Sigmoid colon (tissue), 7 donors: ENCODE data around the gene MEOX2. TPM values are rescaled to one million over a fixed set of nuclear protein-coding genes. Genes with fewer than 3 reads are reported as not detected.

Experiments
- DNase-seq: peaks from one replicate; pipeline ENCODE4 v3.0.0-alpha.2; 2019
- H3K27ac ChIP-seq, 4 donors: fragments of 200-600 bp; sonication (generic); one replicate each; pipeline ENCODE4 v1.5.1; 2016 to 2019; ENCODE audit warnings: mild to moderate bottlenecking in 1 of 4
- H3K27me3 ChIP-seq, 3 donors: fragments of 200-600 bp; sonication (generic); one replicate each; pipeline ENCODE4 v1.5.1; 2019; ENCODE audit warnings: mild to moderate bottlenecking in 1 of 3
- H3K36me3 ChIP-seq, 4 donors: fragments of 200-600 bp; sonication (generic); one replicate each; pipeline ENCODE4 v1.5.1; 2016 to 2019
- H3K4me1 ChIP-seq, 4 donors: fragments of 200-600 bp; sonication (generic); one replicate each; pipeline ENCODE4 v1.5.1; 2017 to 2019
- H3K4me3 ChIP-seq, 4 donors: fragments of 200-600 bp; sonication (generic); one replicate each; pipeline ENCODE4 v1.5.1; 2017 to 2019; ENCODE audit warnings: mild to moderate bottlenecking in 2 of 4, moderate library complexity in 1 of 4
- H3K9me3 ChIP-seq, 4 donors: fragments of 200-600 bp in 3 of 4; sonication (generic) in 3 of 4; one replicate each; pipeline versions ENCODE4 v1.5.1 to v1.6.1; 2013 to 2019
- EP300 ChIP-seq, 4 donors: sonication (generic); formaldehyde crosslinking; IDR thresholded peaks; one replicate each; pipeline ENCODE4 v1.6.1; 2017; ENCODE audit warnings: antibody characterized with exemption in 4 of 4
- POLR2A ChIP-seq, 2 donors: fragments of 450-650 bp; IDR thresholded peaks; one replicate each; pipeline ENCODE4 v1.6.1; 2016; ENCODE audit warnings: antibody characterized with exemption in 2 of 2, mild to moderate bottlenecking in 2 of 2, moderate library complexity in 2 of 2
- POLR2AphosphoS5 ChIP-seq, 4 donors: sonication (generic); formaldehyde crosslinking; IDR thresholded peaks; one replicate each; pipeline ENCODE4 v1.6.1; 2017; ENCODE audit warnings: antibody characterized with exemption in 4 of 4
- WGBS, 2 donors: extraction: QIAGEN DNeasy Blood & Tissue Kit; methylation state at CpG; one replicate each; pipeline ENCODE4 v1.1.7; 2013; 5-methylcytosine and 5-hydroxymethylcytosine counted together
- intact Hi-C: fragments of 100-400 bp; cut with DNase I; formaldehyde crosslinking; loops from one replicate; pipeline ENCODE4 v1.15.1; 2023
- polyA plus RNA-seq, 3 donors: library from polyadenylated mRNA; stranded (reverse); fragments of 200-250 nt; gene quantifications; one replicate each; pipeline ENCODE4 v1.2.3, GENCODE V29; 2013
- total RNA-seq, 4 donors: library from RNA; depleted of rRNA; stranded (reverse); fragments of >200 nt; gene quantifications; one replicate each; pipeline ENCODE4 v1.1.0, GENCODE V29; 2016
- TF ChIP-seq, protein P1 (sequence below), 4 experiments: fragments of 450-650 bp in 3 of 4; fragments of 200-600 bp in 1 of 4; IDR thresholded peaks; one replicate each; pipeline ENCODE4 v1.5.1; 2016 to 2019; ENCODE audit warnings: antibody characterized with exemption in 4 of 4, mild to moderate bottlenecking in 3 of 4, moderate library complexity in 2 of 4
- donor health status: healthy with polysubstance abuse.
- donor health status: Bipolar disorder and iron deficiency.
- donor health status: healthy.

MEOX2 gene
- total and polyA plus RNA-seq, 7 donors: 0.23 to 9.7 (median 1.6) TPM

DNA sequence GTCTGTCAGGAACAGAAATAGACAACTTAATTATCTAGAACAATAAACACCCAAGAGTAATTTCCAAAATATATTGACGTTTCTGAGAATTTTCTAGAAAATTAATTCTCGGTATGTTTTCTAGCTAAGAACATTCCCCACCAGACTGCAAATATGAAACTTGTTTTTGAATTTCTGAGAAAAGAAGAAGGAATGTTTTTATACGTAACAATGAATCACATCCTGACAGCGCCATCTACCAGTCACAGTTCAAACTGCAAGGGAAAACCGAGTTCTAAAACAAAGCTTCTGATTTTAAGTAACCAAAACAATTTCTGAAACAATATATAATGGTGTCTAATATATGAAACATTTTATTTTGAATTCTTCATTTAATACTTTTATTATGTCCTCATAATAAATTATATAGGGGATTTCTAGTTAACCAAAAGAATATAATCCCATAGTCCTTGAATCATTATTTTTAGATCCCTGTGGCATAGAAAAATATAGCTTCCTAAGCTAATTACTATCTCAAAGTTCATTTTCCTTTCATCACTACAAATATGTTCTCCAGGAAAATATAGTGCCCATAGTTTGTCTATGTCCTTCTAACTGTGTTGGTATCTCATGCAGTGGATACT, 34.5 kb upstream of the MEOX2 start:
- TF ChIP-seq POLR2A (IDR thresholded peaks at IDR 0.05): no peak
- TF ChIP-seq, protein P1, sequence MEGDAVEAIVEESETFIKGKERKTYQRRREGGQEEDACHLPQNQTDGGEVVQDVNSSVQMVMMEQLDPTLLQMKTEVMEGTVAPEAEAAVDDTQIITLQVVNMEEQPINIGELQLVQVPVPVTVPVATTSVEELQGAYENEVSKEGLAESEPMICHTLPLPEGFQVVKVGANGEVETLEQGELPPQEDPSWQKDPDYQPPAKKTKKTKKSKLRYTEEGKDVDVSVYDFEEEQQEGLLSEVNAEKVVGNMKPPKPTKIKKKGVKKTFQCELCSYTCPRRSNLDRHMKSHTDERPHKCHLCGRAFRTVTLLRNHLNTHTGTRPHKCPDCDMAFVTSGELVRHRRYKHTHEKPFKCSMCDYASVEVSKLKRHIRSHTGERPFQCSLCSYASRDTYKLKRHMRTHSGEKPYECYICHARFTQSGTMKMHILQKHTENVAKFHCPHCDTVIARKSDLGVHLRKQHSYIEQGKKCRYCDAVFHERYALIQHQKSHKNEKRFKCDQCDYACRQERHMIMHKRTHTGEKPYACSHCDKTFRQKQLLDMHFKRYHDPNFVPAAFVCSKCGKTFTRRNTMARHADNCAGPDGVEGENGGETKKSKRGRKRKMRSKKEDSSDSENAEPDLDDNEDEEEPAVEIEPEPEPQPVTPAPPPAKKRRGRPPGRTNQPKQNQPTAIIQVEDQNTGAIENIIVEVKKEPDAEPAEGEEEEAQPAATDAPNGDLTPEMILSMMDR (IDR thresholded peaks at IDR 0.05): peak; percentile 25 to 72 (median 52)
- no peak for TF ChIP-seq EP300 (IDR thresholded peaks at IDR 0.05)
- no peak for TF ChIP-seq POLR2AphosphoS5 (IDR thresholded peaks at IDR 0.05)
- WGBS, 2 donors: 32 to 54% methylated on average over 5 of the region's 5 CpGs
- Histone ChIP-seq H3K27ac (no peak overlapping the region), H3K4me1 (no peaks in the 10 kb centered on the region), H3K9me3 (no peaks in the 10 kb centered on the region), H3K36me3 (no peaks in the 10 kb centered on the region), H3K4me3 (no peak overlapping the region), H3K27me3 (no peaks in the 10 kb centered on the region)
- DNase-seq: peak; percentile 66
- intact Hi-C loops: loop anchor here (10.0 kb wide), 2 partner anchors 354 to 416 kb away; no protein-coding TSS in a partner anchor

DNA sequence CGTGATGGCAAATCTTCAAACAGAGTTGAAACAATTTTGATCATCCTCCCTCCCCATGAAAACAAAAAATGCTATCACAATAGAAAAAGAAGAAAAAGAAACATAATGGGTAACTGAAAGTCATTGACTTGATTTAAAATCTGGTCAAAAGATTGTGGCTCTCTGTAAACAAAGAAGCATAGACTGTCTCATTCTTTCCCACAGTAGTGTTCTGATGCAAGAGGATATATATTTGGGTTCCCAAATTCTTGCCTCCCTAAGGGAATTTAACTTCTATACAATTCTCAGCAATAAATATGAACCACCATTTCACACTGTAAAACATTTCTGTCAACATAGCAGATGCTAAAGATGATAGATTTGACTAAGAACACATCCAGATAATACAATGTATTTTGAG, 32.8 kb upstream of the MEOX2 start:
- DNase-seq: no peak
- H3K4me1 ChIP-seq: no peaks in the 10 kb centered on the region
- no peaks in the 10 kb centered on the region for H3K9me3 ChIP-seq
- no peaks in the 10 kb centered on the region for H3K27me3 ChIP-seq
- WGBS, 2 donors: 76 to 82% methylated on average over 1 of the region's 1 CpG
- intact Hi-C loops: no loop called here
- no peak overlapping the region for H3K4me3 ChIP-seq
- H3K27ac ChIP-seq: no peak overlapping the region
- no peak for TF ChIP-seq POLR2A (IDR thresholded peaks at IDR 0.05)
- TF ChIP-seq, protein P1 (IDR thresholded peaks at IDR 0.05): no peak
- no peak for TF ChIP-seq POLR2AphosphoS5 (IDR thresholded peaks at IDR 0.05)
- no peak for TF ChIP-seq EP300 (IDR thresholded peaks at IDR 0.05)
- no peaks in the 10 kb centered on the region for H3K36me3 ChIP-seq

DNA sequence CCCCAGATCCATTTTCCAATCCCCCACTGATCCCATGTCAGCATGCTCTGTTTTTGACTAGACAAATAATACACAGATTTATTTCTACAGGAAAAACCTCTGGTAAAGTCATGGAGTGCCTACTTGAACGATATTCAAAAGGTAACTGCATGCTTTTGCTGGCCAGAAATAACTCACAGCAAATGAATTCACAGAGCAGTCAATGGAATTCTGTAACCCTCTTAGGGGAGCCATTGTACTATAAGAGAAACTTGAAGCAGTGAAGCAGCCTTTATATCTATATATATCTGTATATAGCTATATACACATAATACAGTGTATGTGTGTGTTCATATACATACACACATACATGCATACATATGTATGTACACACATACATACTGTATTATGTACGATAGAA, 29.0 kb upstream of the MEOX2 start:
- Histone ChIP-seq H3K4me1 (no peaks in the 10 kb centered on the region), H3K27ac (no peak overlapping the region), H3K9me3 (no peaks in the 10 kb centered on the region), H3K36me3 (no peaks in the 10 kb centered on the region), H3K27me3 (no peaks in the 10 kb centered on the region), H3K4me3 (no peak overlapping the region)
- WGBS, 2 donors: 79 to 83% methylated on average over 2 of the region's 2 CpGs
- TF ChIP-seq POLR2AphosphoS5 (IDR thresholded peaks at IDR 0.05) (no peak), EP300 (IDR thresholded peaks at IDR 0.05) (no peak), POLR2A (IDR thresholded peaks at IDR 0.05) (no peak)
- TF ChIP-seq, protein P1 (IDR thresholded peaks at IDR 0.05): no peak
- no peak for DNase-seq
- intact Hi-C loops: no loop called here

DNA sequence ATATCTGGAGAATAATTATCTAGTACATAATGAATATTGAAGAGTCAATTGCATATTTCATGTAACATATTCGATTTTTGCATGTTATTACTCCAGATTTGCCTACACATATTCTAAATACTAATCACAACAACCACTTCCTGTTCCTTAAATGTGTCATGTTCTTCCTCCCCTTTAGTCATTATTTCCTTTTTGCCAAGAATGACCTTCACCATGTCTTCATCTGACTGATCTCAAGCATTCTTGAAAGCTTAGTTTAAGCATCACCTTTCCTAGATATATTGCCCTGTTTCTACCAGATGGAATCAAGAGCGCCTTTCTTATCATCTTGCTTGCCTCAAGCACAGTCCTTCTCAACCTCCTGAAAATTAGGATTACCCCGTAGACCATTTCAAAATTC, 23.5 kb upstream of the MEOX2 start:
- WGBS, 2 donors: 77 to 85% methylated on average over 3 of the region's 3 CpGs
- no peaks in the 10 kb centered on the region for H3K27me3 ChIP-seq
- no peaks in the 10 kb centered on the region for H3K9me3 ChIP-seq
- no peak overlapping the region for H3K4me3 ChIP-seq
- intact Hi-C loops: no loop called here
- no peaks in the 10 kb centered on the region for H3K4me1 ChIP-seq
- DNase-seq: no peak
- TF ChIP-seq EP300 (IDR thresholded peaks at IDR 0.05): no peak
- no peak for TF ChIP-seq POLR2A (IDR thresholded peaks at IDR 0.05)
- no peak for TF ChIP-seq POLR2AphosphoS5 (IDR thresholded peaks at IDR 0.05)
- TF ChIP-seq, protein P1 (IDR thresholded peaks at IDR 0.05): no peak
- no peak overlapping the region for H3K27ac ChIP-seq
- H3K36me3 ChIP-seq: no peaks in the 10 kb centered on the region

DNA sequence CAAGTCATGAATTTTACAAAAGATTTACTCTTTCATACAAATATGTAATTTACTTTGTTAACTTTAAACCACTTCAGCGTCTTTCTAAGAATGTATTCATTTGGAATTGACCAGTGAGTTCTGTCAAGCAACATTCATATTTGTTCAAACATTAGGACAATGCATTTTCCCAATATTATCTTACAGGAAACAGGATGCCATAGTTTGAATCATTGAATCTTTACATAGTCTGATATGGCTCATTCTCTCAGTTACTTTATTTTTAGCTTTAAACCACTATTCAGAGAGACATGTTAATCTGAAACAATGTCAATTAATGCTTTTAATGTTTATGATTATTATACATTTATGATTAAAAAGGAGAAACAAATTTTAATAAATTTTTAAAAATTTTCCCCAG, 21.1 kb upstream of the MEOX2 start:
- 78 to 82% methylated on average over 1 of the region's 1 CpG for WGBS, 2 donors
- Histone ChIP-seq H3K36me3 (no peaks in the 10 kb centered on the region), H3K9me3 (no peaks in the 10 kb centered on the region), H3K4me1 (no peaks in the 10 kb centered on the region), H3K4me3 (no peak overlapping the region), H3K27me3 (no peaks in the 10 kb centered on the region), H3K27ac (no peak overlapping the region)
- intact Hi-C loops: no loop called here
- no peak for DNase-seq
- TF ChIP-seq, protein P1 (IDR thresholded peaks at IDR 0.05): no peak
- TF ChIP-seq POLR2AphosphoS5 (IDR thresholded peaks at IDR 0.05): no peak
